SK-N-SH (cell line): Measurements from ENCODE around the gene RPAP2.

Experiments
- CTCF ChIP-seq: fragments of 200-600 bp; sonication (generic); IDR thresholded peaks from 2 replicates; pipeline ENCODE4 v1.6.1; 2017; ENCODE audit warnings: antibody characterized with exemption, mild to moderate bottlenecking, moderate library complexity
- ELF1 ChIP-seq: IDR thresholded peaks from 2 replicates; pipeline ENCODE4 v1.4.0; 2012
- EP300 ChIP-seq, 2 experiments: IDR thresholded peaks; 2 replicates each; pipeline versions ENCODE4 v1.4.0 to v1.6.1; 2012; ENCODE audit warnings: borderline replicate concordance in 1 of 2, low read depth in 1 of 2, low read length in 1 of 2
- EZH2phosphoT487 ChIP-seq: fragments of 200-600 bp; sonication (generic); IDR thresholded peaks from 2 replicates; pipeline ENCODE4 v1.6.1; 2017; ENCODE audit warnings: low read depth, mixed run types, mild to moderate bottlenecking, antibody characterized with exemption, moderate library complexity, borderline replicate concordance
- GABPA ChIP-seq: IDR thresholded peaks from 2 replicates; pipeline ENCODE4 v1.4.0; 2012; ENCODE audit warnings: low read depth, mild to moderate bottlenecking
- POLR2AphosphoS5 ChIP-seq: IDR thresholded peaks from 2 replicates; pipeline ENCODE4 v1.6.1; 2012; ENCODE audit warnings: low read depth, low read length
- RCOR1 ChIP-seq: fragments of 150-350 bp; IDR thresholded peaks from 2 replicates; pipeline ENCODE4 v1.6.1; 2017; ENCODE audit warnings: antibody characterized with exemption, low read length
- REST ChIP-seq: IDR thresholded peaks from 2 replicates; pipeline ENCODE4 v1.6.1; 2012; ENCODE audit warnings: mild to moderate bottlenecking, low read depth, low read length, moderate library complexity
- SMC3 ChIP-seq: IDR thresholded peaks from 2 replicates; pipeline ENCODE4 v1.6.1; 2012; ENCODE audit warnings: low read depth, low read length, improper control_type of control experiment
- TAF1 ChIP-seq: IDR thresholded peaks from 2 replicates; pipeline ENCODE4 v1.6.1; 2012; ENCODE audit warnings: low read depth, mild to moderate bottlenecking, low read length, moderate library complexity, borderline replicate concordance
- TCF12 ChIP-seq: IDR thresholded peaks from 2 replicates; pipeline ENCODE4 v1.4.0; 2012
- TEAD4 ChIP-seq: IDR thresholded peaks from 2 replicates; pipeline ENCODE4 v1.4.0; 2012; ENCODE audit warnings: mild to moderate bottlenecking, borderline replicate concordance; ENCODE audit not compliant: insufficient read depth
- ZBTB33 ChIP-seq: IDR thresholded peaks from 2 replicates; pipeline ENCODE4 v1.4.0; 2012; ENCODE audit warnings: low read depth, borderline replicate concordance

- TF ChIP-seq ZBTB33 (no peak), ELF1 (no peak), CTCF (no peak), POLR2AphosphoS5 (no peak), GABPA (no peak), EZH2phosphoT487 (no peak), REST (no peak), TCF12 (no peak), SMC3 (no peak), TAF1 (no peak), EP300 (IDR thresholded peaks at IDR 0.05; ENCODE audit: borderline replicate concordance in 1 of 2, low read depth in 1 of 2, low read length in 1 of 2) (no peak), TEAD4 (no peak), RCOR1 (no peak)
Observed at GRCh38 chr1:92359986-92360385, 61.1 kb downstream of the RPAP2 start.
